Gastroesophageal sphincter (tissue), 4 donors: ENCODE measurements around the gene BGN. TPM values are rescaled to one million over a fixed set of nuclear protein-coding genes. Genes with fewer than 3 reads are reported as not detected.

Source experiments
- ATAC-seq: fragments of 150-250 bp; one replicate; pipeline ENCODE4 v1.9.1; 2016; ENCODE audit warnings: mild to moderate bottlenecking, moderate library complexity
- H3K27ac ChIP-seq, 4 donors: fragments of 200-600 bp; sonication (generic) in 3 of 4; 1 replicate in 3 of 4; 2 replicates in 1 of 4; pipeline ENCODE4 v1.5.1; 2016 to 2019
- H3K27me3 ChIP-seq: fragments of 200-600 bp; sonication (generic); one replicate; pipeline ENCODE4 v1.5.1; 2019
- H3K36me3 ChIP-seq, 2 donors: fragments of 200-600 bp; sonication (generic); one replicate each; pipeline ENCODE4 v1.5.1; 2019; ENCODE audit warnings: control low read depth in 1 of 2
- H3K4me1 ChIP-seq, 3 donors: fragments of 200-600 bp; sonication (generic); 1 replicate in 2 of 3; 2 replicates in 1 of 3; pipeline ENCODE4 v1.5.1; 2016 to 2019; ENCODE audit warnings: control low read depth in 2 of 3
- H3K4me3 ChIP-seq, 2 donors: fragments of 200-600 bp; sonication (generic); one replicate each; pipeline ENCODE4 v1.5.1; 2019; ENCODE audit warnings: mild to moderate bottlenecking in 1 of 2, moderate library complexity in 1 of 2
- H3K9me3 ChIP-seq, 3 donors: fragments of 200-600 bp; sonication (generic); one replicate each; pipeline ENCODE4 v1.5.1; 2017 to 2019; ENCODE audit warnings: control low read depth in 2 of 3
- CTCF ChIP-seq, 4 experiments: fragments of 200-600 bp in 2 of 4; fragments of 450-650 bp in 2 of 4; sonication (generic) in 1 of 4; IDR thresholded peaks; one replicate each; pipeline ENCODE4 v1.5.1; 2017 to 2019; ENCODE audit warnings: antibody characterized with exemption in 4 of 4, mild to moderate bottlenecking in 2 of 4, moderate library complexity in 2 of 4
- EP300 ChIP-seq: sonication (generic); formaldehyde crosslinking; IDR thresholded peaks from one replicate; pipeline ENCODE4 v1.6.1; 2017; ENCODE audit warnings: antibody characterized with exemption, mild to moderate bottlenecking
- POLR2A ChIP-seq, 2 donors: fragments of 450-650 bp; IDR thresholded peaks; one replicate each; pipeline ENCODE4 v1.6.1; 2017; ENCODE audit warnings: antibody characterized with exemption in 2 of 2, mild to moderate bottlenecking in 2 of 2, moderate library complexity in 1 of 2
- POLR2AphosphoS5 ChIP-seq: sonication (generic); formaldehyde crosslinking; IDR thresholded peaks from one replicate; pipeline ENCODE4 v1.6.1; 2017; ENCODE audit warnings: antibody characterized with exemption
- WGBS, 2 donors: methylation state at CpG; one replicate each; pipeline ENCODE4 v1.1.5; 2018; ENCODE audit warnings: low coverage in 1 of 2; 5-methylcytosine and 5-hydroxymethylcytosine counted together
- total RNA-seq, 4 donors: library from RNA; depleted of rRNA; stranded (reverse); fragments of >200 nt; gene quantifications; one replicate each; pipeline ENCODE4 v1.1.0, GENCODE V29; 2016

Gene BGN
- total RNA-seq, 4 donors from 2014 or later, result 10.4 to 49.4 (median 16.5) TPM

GRCh38 chrX:153516073-153516472, 21.3 kb downstream of the BGN start:
- Histone ChIP-seq H3K9me3 (no peaks in the 10 kb centered on the region), H3K36me3 (no peaks in the 10 kb centered on the region), H3K27ac (no peak overlapping the region), H3K4me1 (peaks cover 0 to 12% (median 0%) of the 10 kb centered on the region in 3 donors), H3K27me3 (peaks cover 49% of the 10 kb centered on the region), H3K4me3 (no peak overlapping the region)
- TF ChIP-seq POLR2AphosphoS5, result no peak
- TF ChIP-seq CTCF (IDR thresholded peaks at IDR 0.05), result no peak
- TF ChIP-seq POLR2A (IDR thresholded peaks at IDR 0.05), result no peak
- no peak for TF ChIP-seq EP300
- ATAC-seq, result no peak
- 55 to 85% methylated on average over 2 of the region's 9 CpGs for WGBS, 2 donors

GRCh38 chrX:153517423-153517822, 22.6 kb downstream of the BGN start, which contains the start of gene ATP2B3:
Gene ATP2B3 (plus strand): TSS chrX:153517642. CDS start chrX:153536248, 18,606 bp downstream.
- TF ChIP-seq EP300 (no peak), CTCF (IDR thresholded peaks at IDR 0.05) (no peak), POLR2A (IDR thresholded peaks at IDR 0.05) (no peak), POLR2AphosphoS5 (no peak)
- Histone ChIP-seq H3K9me3 (no peaks in the 10 kb centered on the region), H3K4me3 (peak within 1 kb of the TSS in 1 of 2 donors; percentile 2), H3K36me3 (no peaks in the 10 kb centered on the region), H3K4me1 (peaks cover 0 to 12% (median 0%) of the 10 kb centered on the region in 3 donors), H3K27me3 (peaks cover 58% of the 10 kb centered on the region), H3K27ac (no peak within 1 kb of the TSS)
- WGBS, 2 donors, result no CpG with 5 or more reads among the region's 50 CpGs
- no peak for ATAC-seq

GRCh38 chrX:153517946-153518834, 23.4 kb downstream of the BGN start:
- peak overlapping the region in 1 of 2 donors; percentile 2 for H3K4me3 ChIP-seq
- peaks cover 60% of the 10 kb centered on the region for H3K27me3 ChIP-seq
- no CpG with 5 or more reads among the region's 70 CpGs for WGBS, 2 donors
- peaks cover 0 to 12% (median 0%) of the 10 kb centered on the region in 3 donors for H3K4me1 ChIP-seq
- no peak overlapping the region for H3K27ac ChIP-seq
- no peak for ATAC-seq
- TF ChIP-seq POLR2A (IDR thresholded peaks at IDR 0.05) (no peak), CTCF (IDR thresholded peaks at IDR 0.05) (no peak), EP300 (no peak), POLR2AphosphoS5 (no peak)
- H3K36me3 ChIP-seq, result no peaks in the 10 kb centered on the region
- H3K9me3 ChIP-seq, result no peaks in the 10 kb centered on the region

GRCh38 chrX:153519569-153520286, 24.9 kb downstream of the BGN start:
- no peaks in the 10 kb centered on the region for H3K9me3 ChIP-seq
- TF ChIP-seq POLR2A (IDR thresholded peaks at IDR 0.05) (no peak), CTCF (IDR thresholded peaks at IDR 0.05) (no peak), POLR2AphosphoS5 (no peak)

More at GRCh38 chrX:153519569-153520286, 24.9 kb downstream of the BGN start:
- H3K36me3 ChIP-seq, result no peaks in the 10 kb centered on the region
- peaks cover 0 to 12% (median 0%) of the 10 kb centered on the region in 3 donors for H3K4me1 ChIP-seq
- H3K27me3 ChIP-seq, result peaks cover 61% of the 10 kb centered on the region
- H3K4me3 ChIP-seq, result no peak overlapping the region
- H3K27ac ChIP-seq, result no peak overlapping the region
- 51% methylated on average over 4 of the region's 21 CpGs; no CpG with 5 or more reads in 1 of the 2 donors for WGBS, 2 donors
- no peak for ATAC-seq
